SK-N-SH (cell line): ENCODE results near the gene ZNF507. TPM values are rescaled to one million over a fixed set of nuclear protein-coding genes. Genes with fewer than 3 reads are reported as not detected.
A peak's percentile ranks its signal among the peaks of the same experiment; 100 is the strongest.

Experiments
- CTCF ChIA-PET: fragments of 300-600, 350-600 bp; formaldehyde crosslinking; extraction: SDS; loops from one replicate; lab custom pipeline; 2021; lab: Yijun Ruan, JAX
- POLR2A ChIA-PET: fragments of 350-600 bp; sonication (Branson Sonifier 250); formaldehyde crosslinking; extraction: SDS; loops from one replicate; lab custom pipeline; 2020; ENCODE audit warnings: antibody characterized with exemption, inconsistent platforms; lab: Yijun Ruan, JAX
- DNase-seq: peaks from one replicate; pipeline ENCODE4 v3.0.0; 2012
- H2AFZ ChIP-seq: fragments of 200-600 bp; sonication (generic); 2 replicates; pipeline ENCODE4 v1.8.1; 2016; ENCODE audit warnings: antibody characterized with exemption, mild to moderate bottlenecking, low read depth
- H3F3A ChIP-seq: fragments of 200-600 bp; sonication (generic); replicated peaks from 2 replicates; pipeline ENCODE3; 2016; ENCODE audit warnings: antibody characterized with exemption, mild to moderate bottlenecking; ENCODE audit not compliant: insufficient read depth
- H3K27ac ChIP-seq, 2 experiments: fragments of 200-500 bp in 1 of 2; fragments of 200-600 bp in 1 of 2; sonication (Bioruptor generic) in 1 of 2; sonication (generic), shearing (Covaris generic) in 1 of 2; 2 replicates each; pipeline versions ENCODE4 v1.5.1 to v1.6.1; 2014 to 2016; ENCODE audit warnings: low read depth in 2 of 2, inconsistent platforms in 1 of 2, low read length in 1 of 2, mild to moderate bottlenecking in 1 of 2, mixed read lengths in 1 of 2
- H3K27me3 ChIP-seq: fragments of 200-600 bp; sonication (generic), shearing (Covaris generic); 2 replicates; pipeline ENCODE4 v1.6.1; 2016; ENCODE audit warnings: mixed run types; ENCODE audit not compliant: insufficient read depth
- H3K36me3 ChIP-seq, 2 experiments: fragments of 200-500 bp in 1 of 2; fragments of 200-600 bp in 1 of 2; sonication (Bioruptor generic) in 1 of 2; sonication (generic) in 1 of 2; replicated peaks in 1 of 2; 2 replicates each; pipeline versions ENCODE3 to v1.5.1; 2014 to 2016; ENCODE audit warnings: low read length in 1 of 2, mild to moderate bottlenecking in 1 of 2; ENCODE audit not compliant: insufficient read depth in 2 of 2, control insufficient read depth in 1 of 2
- H3K4me1 ChIP-seq, 2 experiments: fragments of 200-500 bp in 1 of 2; fragments of 200-600 bp in 1 of 2; sonication (Bioruptor generic) in 1 of 2; sonication (generic), shearing (Covaris generic) in 1 of 2; 2 replicates each; pipeline versions ENCODE4 v1.5.1 to v1.6.1; 2014 to 2016; ENCODE audit warnings: low read depth in 1 of 2, low read length in 1 of 2, mixed run types in 1 of 2; ENCODE audit not compliant: insufficient read depth in 2 of 2, control insufficient read depth in 1 of 2
- H3K4me2 ChIP-seq: fragments of 200-600 bp; sonication (generic), shearing (Covaris generic); 2 replicates; pipeline ENCODE4 v1.6.1; 2017; ENCODE audit warnings: mixed run types
- H3K4me3 ChIP-seq, 2 experiments: fragments of 200-500 bp in 1 of 2; fragments of 200-600 bp in 1 of 2; sonication (Bioruptor generic) in 1 of 2; sonication (generic), shearing (Covaris generic) in 1 of 2; 2 replicates each; pipeline versions ENCODE4 v1.5.1 to v1.8.1; 2014 to 2016; ENCODE audit warnings: low read depth in 2 of 2, inconsistent platforms in 1 of 2, low read length in 1 of 2, mild to moderate bottlenecking in 1 of 2, mixed read lengths in 1 of 2, moderate library complexity in 1 of 2
- H3K79me2 ChIP-seq: fragments of 200-600 bp; sonication (generic); 2 replicates; pipeline ENCODE4 v1.8.1; 2017; ENCODE audit warnings: mild to moderate bottlenecking; ENCODE audit not compliant: insufficient read depth
- H3K9ac ChIP-seq: fragments of 200-600 bp; sonication (generic); 2 replicates; pipeline ENCODE4 v1.6.1; 2017; ENCODE audit warnings: mixed run types
- H3K9me2 ChIP-seq: fragments of 200-600 bp; sonication (generic); 2 replicates; pipeline ENCODE4 v1.6.1; 2017; ENCODE audit warnings: mixed run types
- H3K9me3 ChIP-seq: fragments of 200-600 bp; sonication (generic); 2 replicates; pipeline ENCODE4 v1.6.1; 2017; ENCODE audit warnings: mixed run types, mild to moderate bottlenecking, moderate library complexity
- H4K20me1 ChIP-seq: fragments of 200-600 bp; sonication (generic); 2 replicates; pipeline ENCODE4 v1.6.1; 2017; ENCODE audit warnings: mild to moderate bottlenecking, mixed run types; ENCODE audit not compliant: insufficient read depth
- ELF1 ChIP-seq: IDR thresholded peaks from 2 replicates; pipeline ENCODE4 v1.4.0; 2012
- EP300 ChIP-seq, 2 experiments: IDR thresholded peaks; 2 replicates each; pipeline versions ENCODE4 v1.4.0 to v1.6.1; 2012; ENCODE audit warnings: borderline replicate concordance in 1 of 2, low read depth in 1 of 2, low read length in 1 of 2
- EZH2phosphoT487 ChIP-seq: fragments of 200-600 bp; sonication (generic); IDR thresholded peaks from 2 replicates; pipeline ENCODE4 v1.6.1; 2017; ENCODE audit warnings: low read depth, mixed run types, mild to moderate bottlenecking, antibody characterized with exemption, moderate library complexity, borderline replicate concordance
- FOXM1 ChIP-seq: IDR thresholded peaks from 2 replicates; pipeline ENCODE4 v1.4.0; 2012; ENCODE audit warnings: low read depth, mild to moderate bottlenecking
- NRF1 ChIP-seq: IDR thresholded peaks from 2 replicates; pipeline ENCODE4 v1.6.1; 2012; ENCODE audit warnings: low read depth, mild to moderate bottlenecking, low read length
- POLR2AphosphoS5 ChIP-seq: IDR thresholded peaks from 2 replicates; pipeline ENCODE4 v1.6.1; 2012; ENCODE audit warnings: low read depth, low read length
- RAD21 ChIP-seq: IDR thresholded peaks from 2 replicates; pipeline ENCODE4 v1.6.1; 2012; ENCODE audit warnings: mild to moderate bottlenecking, low read length
- TAF1 ChIP-seq: IDR thresholded peaks from 2 replicates; pipeline ENCODE4 v1.6.1; 2012; ENCODE audit warnings: low read depth, mild to moderate bottlenecking, low read length, moderate library complexity, borderline replicate concordance
- TEAD4 ChIP-seq: IDR thresholded peaks from 2 replicates; pipeline ENCODE4 v1.4.0; 2012; ENCODE audit warnings: mild to moderate bottlenecking, borderline replicate concordance; ENCODE audit not compliant: insufficient read depth
- WGBS: methylation state at CpG from one replicate; pipeline ENCODE4 v1.1.6; 2017; ENCODE audit warnings: low lambda C conversion rate; 5-methylcytosine and 5-hydroxymethylcytosine counted together
- polyA plus RNA-seq, 3 experiments: library from polyadenylated mRNA; depleted of rRNA; stranded (reverse); fragments of >200 nt; gene quantifications; 2 replicates each; pipeline ENCODE4 v1.2.3, GENCODE V29; 2012
- TF ChIP-seq, protein P1 (sequence below): IDR thresholded peaks from 2 replicates; pipeline ENCODE4 v1.6.1; 2012; ENCODE audit warnings: mild to moderate bottlenecking, low read depth, low read length, moderate library complexity
- TF ChIP-seq, protein P2 (sequence below): IDR thresholded peaks from 2 replicates; pipeline ENCODE4 v1.4.0; 2012; ENCODE audit warnings: low read depth, borderline replicate concordance
- TF ChIP-seq, protein P3 (sequence below): IDR thresholded peaks from 2 replicates; pipeline ENCODE4; 2012

Gene ZNF507
- polyA plus RNA-seq, 1 of the 3 experiments (the other 2 are of a cell fraction) = 6.8 TPM

- WGBS = 91% methylated on average over 5 of the region's 5 CpGs
- H3K36me3 ChIP-seq = peaks cover 3 to 5% of the 10 kb centered on the region in 2 experiments
- CTCF ChIA-PET = no interaction called here
- H3K4me3 ChIP-seq = no peak overlapping the region
- H3F3A ChIP-seq = no peaks in the 10 kb centered on the region
- no peak overlapping the region for H3K9ac ChIP-seq
- H3K9me2 ChIP-seq = no peaks in the 10 kb centered on the region
- H3K79me2 ChIP-seq = peaks cover 44% of the 10 kb centered on the region
- H3K4me2 ChIP-seq = peak overlapping the region; percentile 97
- no peaks in the 10 kb centered on the region for H4K20me1 ChIP-seq
- no peak for TF ChIP-seq EP300 (IDR thresholded peaks at IDR 0.05; ENCODE audit: borderline replicate concordance in 1 of 2, low read depth in 1 of 2, low read length in 1 of 2)
- TF ChIP-seq RAD21 = no peak
- TF ChIP-seq EZH2phosphoT487 = no peak
- no peak for TF ChIP-seq FOXM1
- no peak for TF ChIP-seq TAF1
- TF ChIP-seq, protein P1, sequence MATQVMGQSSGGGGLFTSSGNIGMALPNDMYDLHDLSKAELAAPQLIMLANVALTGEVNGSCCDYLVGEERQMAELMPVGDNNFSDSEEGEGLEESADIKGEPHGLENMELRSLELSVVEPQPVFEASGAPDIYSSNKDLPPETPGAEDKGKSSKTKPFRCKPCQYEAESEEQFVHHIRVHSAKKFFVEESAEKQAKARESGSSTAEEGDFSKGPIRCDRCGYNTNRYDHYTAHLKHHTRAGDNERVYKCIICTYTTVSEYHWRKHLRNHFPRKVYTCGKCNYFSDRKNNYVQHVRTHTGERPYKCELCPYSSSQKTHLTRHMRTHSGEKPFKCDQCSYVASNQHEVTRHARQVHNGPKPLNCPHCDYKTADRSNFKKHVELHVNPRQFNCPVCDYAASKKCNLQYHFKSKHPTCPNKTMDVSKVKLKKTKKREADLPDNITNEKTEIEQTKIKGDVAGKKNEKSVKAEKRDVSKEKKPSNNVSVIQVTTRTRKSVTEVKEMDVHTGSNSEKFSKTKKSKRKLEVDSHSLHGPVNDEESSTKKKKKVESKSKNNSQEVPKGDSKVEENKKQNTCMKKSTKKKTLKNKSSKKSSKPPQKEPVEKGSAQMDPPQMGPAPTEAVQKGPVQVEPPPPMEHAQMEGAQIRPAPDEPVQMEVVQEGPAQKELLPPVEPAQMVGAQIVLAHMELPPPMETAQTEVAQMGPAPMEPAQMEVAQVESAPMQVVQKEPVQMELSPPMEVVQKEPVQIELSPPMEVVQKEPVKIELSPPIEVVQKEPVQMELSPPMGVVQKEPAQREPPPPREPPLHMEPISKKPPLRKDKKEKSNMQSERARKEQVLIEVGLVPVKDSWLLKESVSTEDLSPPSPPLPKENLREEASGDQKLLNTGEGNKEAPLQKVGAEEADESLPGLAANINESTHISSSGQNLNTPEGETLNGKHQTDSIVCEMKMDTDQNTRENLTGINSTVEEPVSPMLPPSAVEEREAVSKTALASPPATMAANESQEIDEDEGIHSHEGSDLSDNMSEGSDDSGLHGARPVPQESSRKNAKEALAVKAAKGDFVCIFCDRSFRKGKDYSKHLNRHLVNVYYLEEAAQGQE = no peak
- no peak for TF ChIP-seq POLR2AphosphoS5
- TF ChIP-seq NRF1 = no peak
- TF ChIP-seq, protein P2, sequence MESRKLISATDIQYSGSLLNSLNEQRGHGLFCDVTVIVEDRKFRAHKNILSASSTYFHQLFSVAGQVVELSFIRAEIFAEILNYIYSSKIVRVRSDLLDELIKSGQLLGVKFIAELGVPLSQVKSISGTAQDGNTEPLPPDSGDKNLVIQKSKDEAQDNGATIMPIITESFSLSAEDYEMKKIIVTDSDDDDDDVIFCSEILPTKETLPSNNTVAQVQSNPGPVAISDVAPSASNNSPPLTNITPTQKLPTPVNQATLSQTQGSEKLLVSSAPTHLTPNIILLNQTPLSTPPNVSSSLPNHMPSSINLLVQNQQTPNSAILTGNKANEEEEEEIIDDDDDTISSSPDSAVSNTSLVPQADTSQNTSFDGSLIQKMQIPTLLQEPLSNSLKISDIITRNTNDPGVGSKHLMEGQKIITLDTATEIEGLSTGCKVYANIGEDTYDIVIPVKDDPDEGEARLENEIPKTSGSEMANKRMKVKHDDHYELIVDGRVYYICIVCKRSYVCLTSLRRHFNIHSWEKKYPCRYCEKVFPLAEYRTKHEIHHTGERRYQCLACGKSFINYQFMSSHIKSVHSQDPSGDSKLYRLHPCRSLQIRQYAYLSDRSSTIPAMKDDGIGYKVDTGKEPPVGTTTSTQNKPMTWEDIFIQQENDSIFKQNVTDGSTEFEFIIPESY = no peak
- TF ChIP-seq, protein P3, sequence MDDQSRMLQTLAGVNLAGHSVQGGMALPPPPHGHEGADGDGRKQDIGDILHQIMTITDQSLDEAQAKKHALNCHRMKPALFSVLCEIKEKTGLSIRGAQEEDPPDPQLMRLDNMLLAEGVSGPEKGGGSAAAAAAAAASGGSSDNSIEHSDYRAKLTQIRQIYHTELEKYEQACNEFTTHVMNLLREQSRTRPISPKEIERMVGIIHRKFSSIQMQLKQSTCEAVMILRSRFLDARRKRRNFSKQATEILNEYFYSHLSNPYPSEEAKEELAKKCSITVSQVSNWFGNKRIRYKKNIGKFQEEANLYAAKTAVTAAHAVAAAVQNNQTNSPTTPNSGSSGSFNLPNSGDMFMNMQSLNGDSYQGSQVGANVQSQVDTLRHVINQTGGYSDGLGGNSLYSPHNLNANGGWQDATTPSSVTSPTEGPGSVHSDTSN = no peak
- TF ChIP-seq TEAD4 = no peak
- no peak for TF ChIP-seq ELF1
- TF ChIP-seq, all 33 proteins: peak for 0
- no peaks in the 10 kb centered on the region for H3K27me3 ChIP-seq
- H3K4me1 ChIP-seq = peaks cover 14 to 19% of the 10 kb centered on the region in 2 experiments
- DNase-seq = no peak
- no peak overlapping the region for H3K27ac ChIP-seq
- POLR2A ChIA-PET = no interaction called here
- H2AFZ ChIP-seq = no peak overlapping the region
- H3K9me3 ChIP-seq = no peaks in the 10 kb centered on the region
These were observed 58.0 kb downstream of the ZNF507 start for GRCh38 chr19:32403291-32403995.
